ENCODE data around the gene MCTP1.

GRCh38 chr5:95078868-95079267 is 206.0 kb downstream of the MCTP1 start:
- TF ChIP-seq CTCF (IDR thresholded peaks at IDR 0.05) (no peak), POLR2A (IDR thresholded peaks at IDR 0.05) (no peak)
